T-helper 1 cell treated with Interleukin-12 subunit alpha and Interleukin-12 subunit beta and Interleukin-4 antibody, amounts not matched to agents 30 ng/mL and 1 ng/mL, for 36 hours (primary cell): Measurements from ENCODE around the gene LST1. TPM values are rescaled to one million over a fixed set of nuclear protein-coding genes. Genes with fewer than 3 reads are reported as not detected.

Experiments used
- intact Hi-C: fragments of 100-400 bp; cut with micrococcal nuclease; formaldehyde crosslinking; loops from one replicate; pipeline ENCODE4 v1.15.1; 2024
- total RNA-seq: library from RNA; stranded (reverse); gene quantifications from 2 replicates; pipeline ENCODE4 v1.2.3, GENCODE V29; 2022

Gene LST1
- total RNA-seq, 1 donor from 2014 or later, result 171 TPM

DNA sequence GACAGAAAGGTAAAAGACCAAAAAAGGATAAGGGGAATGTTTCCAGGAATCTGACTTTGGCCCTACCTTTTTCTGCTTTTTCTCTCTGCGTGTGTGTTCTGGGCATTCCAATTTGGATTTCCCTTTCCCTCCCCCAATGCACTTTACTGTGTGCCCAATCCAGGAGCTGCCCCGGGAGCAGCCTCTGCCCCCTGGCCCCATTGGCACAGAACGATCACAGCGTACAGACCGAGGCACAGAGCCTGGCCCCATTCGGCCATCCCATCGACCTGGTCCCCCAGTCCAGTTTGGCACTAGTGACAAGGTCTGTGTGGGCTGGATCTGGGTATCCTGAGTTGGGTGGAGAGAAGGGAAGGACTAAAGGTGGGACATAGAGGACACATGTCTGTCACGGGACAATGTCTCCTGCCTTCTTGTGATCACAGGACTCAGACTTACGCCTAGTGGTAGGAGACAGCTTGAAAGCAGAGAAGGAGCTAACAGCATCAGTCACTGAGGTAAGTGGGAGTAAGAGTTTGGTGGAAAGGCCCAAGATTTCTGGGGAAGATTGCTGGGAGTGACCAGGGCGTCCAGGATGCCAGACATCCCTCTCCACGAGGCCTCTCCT is 49.0 kb downstream of the LST1 start:
- intact Hi-C loops, result no loop called here

DNA sequence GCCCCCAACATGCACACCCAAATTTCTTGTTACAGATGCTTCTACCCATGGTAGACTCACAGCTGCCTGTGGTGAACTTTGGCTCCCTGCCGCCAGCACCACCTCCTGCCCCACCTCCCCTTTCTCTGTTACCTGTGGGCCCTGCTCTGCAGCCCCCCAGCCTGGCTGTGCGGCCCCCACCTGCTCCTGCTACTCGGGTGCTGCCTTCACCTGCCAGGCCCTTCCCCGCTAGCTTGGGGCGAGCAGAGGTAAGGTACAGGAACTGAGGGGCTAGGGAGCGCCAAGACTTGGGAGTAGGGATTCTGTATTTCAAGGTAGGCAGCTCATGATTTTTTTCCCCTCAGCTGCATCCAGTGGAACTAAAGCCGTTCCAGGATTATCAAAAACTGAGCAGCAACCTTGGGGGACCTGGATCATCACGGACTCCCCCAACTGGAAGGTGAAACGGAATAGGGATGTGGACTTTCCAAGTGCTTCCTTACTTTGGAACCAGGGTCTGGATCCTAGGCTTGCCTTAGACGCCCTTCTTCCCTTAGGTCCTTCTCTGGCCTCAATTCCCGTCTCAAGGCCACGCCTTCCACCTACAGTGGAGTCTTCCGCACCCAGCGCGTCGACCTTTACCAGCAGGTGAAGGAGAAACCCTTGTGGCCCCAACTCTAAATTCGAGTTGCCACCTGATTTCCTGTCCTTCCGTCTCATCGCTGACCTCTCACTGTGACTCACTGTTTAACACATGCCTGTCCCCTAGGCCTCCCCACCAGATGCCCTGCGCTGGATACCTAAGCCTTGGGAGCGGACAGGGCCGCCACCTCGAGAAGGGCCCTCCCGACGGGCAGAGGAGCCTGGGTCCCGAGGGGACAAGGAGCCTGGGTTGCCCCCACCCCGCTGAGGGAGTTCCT is 50.9 kb downstream of the LST1 start:
- intact Hi-C loops, result no loop called here

Other genes with a start within 250 kb of the LST1 start
- 6,139 and 6,208 TPM in 2 replicates for gene HLA-B, start 229.1 kb upstream of the LST1 start, total RNA-seq
- gene MICA, start 182.7 kb upstream of the LST1 start, total RNA-seq, result 12.4 and 12.8 TPM in 2 replicates
- 55.3 and 58.5 TPM in 2 replicates for gene MICB, start 88.1 kb upstream of the LST1 start, total RNA-seq
- not detected in 2 replicates for gene MCCD1, start 57.3 kb upstream of the LST1 start, total RNA-seq
- 422 and 431 TPM in 2 replicates for gene DDX39B, start 44.3 kb upstream of the LST1 start, total RNA-seq
- gene ATP6V1G2, start 39.7 kb upstream of the LST1 start, total RNA-seq, result 1.2 and 1.4 TPM in 2 replicates
- 14.5 and 16.4 TPM in 2 replicates for gene NFKBIL1, start 38.7 kb upstream of the LST1 start, total RNA-seq
- 204 and 212 TPM in 2 replicates for gene LTA, start 14.0 kb upstream of the LST1 start, total RNA-seq
- 171 and 172 TPM in 2 replicates for gene TNF, start 10.7 kb upstream of the LST1 start, total RNA-seq
- 2,430 and 2,468 TPM in 2 replicates for gene LTB, start 3.9 kb upstream of the LST1 start, total RNA-seq
- 48.5 and 52.7 TPM in 2 replicates for gene NCR3, start 6.7 kb downstream of the LST1 start, total RNA-seq
- 47.7 and 54.0 TPM in 2 replicates for gene AIF1, start 29.0 kb downstream of the LST1 start, total RNA-seq
- 230 and 237 TPM in 2 replicates for gene PRRC2A, start 34.4 kb downstream of the LST1 start, total RNA-seq
- 262 and 284 TPM in 2 replicates for gene BAG6, start 66.4 kb downstream of the LST1 start, total RNA-seq
- 1.9 and 2.0 TPM in 2 replicates for gene APOM, start 69.6 kb downstream of the LST1 start, total RNA-seq
- 24.7 and 25.7 TPM in 2 replicates for gene C6orf47, start 74.5 kb downstream of the LST1 start, total RNA-seq
- 29.3 and 30.0 TPM in 2 replicates for gene GPANK1, start 78.7 kb downstream of the LST1 start, total RNA-seq
- 219 and 224 TPM in 2 replicates for gene CSNK2B, start 79.8 kb downstream of the LST1 start, total RNA-seq
- 27.5 and 29.1 TPM in 2 replicates for gene LY6G5B, start 83.7 kb downstream of the LST1 start, total RNA-seq
- 6.3 TPM in 2 replicates for gene LY6G5C, start 94.8 kb downstream of the LST1 start, total RNA-seq
- 53.6 and 59.7 TPM in 2 replicates for gene ABHD16A, start 117.0 kb downstream of the LST1 start, total RNA-seq
- gene LY6G6F, start 120.6 kb downstream of the LST1 start, total RNA-seq, result not detected in 2 replicates
- not detected in 2 replicates for gene LY6G6D, start 129.1 kb downstream of the LST1 start, total RNA-seq
- 0.41 TPM in 1 of 2 replicates, not detected in the other for gene LY6G6C, start 135.5 kb downstream of the LST1 start, total RNA-seq
- not detected in 2 replicates for gene MPIG6B, start 137.1 kb downstream of the LST1 start, total RNA-seq
- gene DDAH2, start 143.0 kb downstream of the LST1 start, total RNA-seq, result 12.2 and 14.4 TPM in 2 replicates
- 517 and 529 TPM in 2 replicates for gene CLIC1, start 150.3 kb downstream of the LST1 start, total RNA-seq
- 47.8 and 51.5 TPM in 2 replicates for gene MSH5, start 153.7 kb downstream of the LST1 start, total RNA-seq
- gene SAPCD1, start 176.4 kb downstream of the LST1 start, total RNA-seq, result 12.2 and 12.8 TPM in 2 replicates
- gene VWA7, start 191.1 kb downstream of the LST1 start, total RNA-seq, result 6.0 and 6.2 TPM in 2 replicates
- gene VARS1, start 209.5 kb downstream of the LST1 start, total RNA-seq, result 77.4 and 78.9 TPM in 2 replicates
- 85.4 and 89.3 TPM in 2 replicates for gene LSM2, start 220.7 kb downstream of the LST1 start, total RNA-seq
- 3.7 TPM in 2 replicates for gene HSPA1L, start 229.0 kb downstream of the LST1 start, total RNA-seq
- 155 and 159 TPM in 2 replicates for gene HSPA1A, start 229.3 kb downstream of the LST1 start, total RNA-seq
- gene HSPA1B, start 241.5 kb downstream of the LST1 start, total RNA-seq, result 82.7 and 85.0 TPM in 2 replicates